ENCODE data around the gene CPLX3.

DNA sequence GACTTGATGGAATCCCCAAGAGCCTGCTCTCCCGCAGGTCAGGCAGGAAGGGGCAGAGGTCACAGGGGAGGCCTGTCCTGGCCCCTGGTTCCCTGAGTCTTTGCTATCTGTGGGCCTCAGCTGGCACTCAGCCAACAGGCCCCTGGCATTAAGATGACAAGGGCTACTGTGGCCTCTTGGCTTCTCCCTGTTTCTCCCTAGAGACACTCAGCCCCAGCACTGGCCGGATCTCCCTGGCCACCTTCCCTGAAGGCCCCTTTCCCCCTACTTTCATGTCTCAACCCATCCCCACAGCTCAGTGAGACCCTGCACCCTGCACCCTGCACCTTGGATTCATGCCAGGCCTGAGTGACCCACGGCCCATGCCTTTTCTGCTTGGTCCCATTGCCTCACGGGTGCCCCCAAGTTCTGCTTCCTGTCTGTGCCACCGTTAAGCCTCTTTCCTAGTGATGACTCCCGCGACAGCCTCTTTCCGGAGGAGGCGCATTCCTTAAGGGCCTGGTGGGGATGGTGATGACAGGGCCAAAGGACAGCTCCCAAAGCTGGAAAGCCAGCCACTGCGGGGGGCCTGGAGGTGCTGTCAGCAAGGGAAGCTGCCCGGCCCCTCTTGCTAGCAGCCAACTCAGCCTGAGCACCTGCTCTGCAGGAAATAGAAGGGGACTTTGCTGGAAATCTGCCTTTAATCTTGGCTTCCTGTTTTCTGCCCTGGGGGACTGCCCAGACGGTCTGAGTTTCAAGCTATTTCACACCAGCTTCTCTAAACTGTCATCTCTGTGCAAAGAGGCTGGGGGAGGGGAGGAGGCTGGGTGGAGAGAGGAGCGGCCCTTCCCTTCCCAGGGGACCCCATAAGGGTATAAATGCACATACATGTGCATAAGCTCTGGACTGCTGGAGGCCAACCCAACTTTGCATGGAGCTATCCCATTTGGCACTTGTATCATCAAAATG, 49.3 kb upstream of the CPLX3 start:
- peak; percentile 83 for TF ChIP-seq POLR2A (IDR thresholded peaks at IDR 0.05; ENCODE audit: low read depth, low read length)
- TF ChIP-seq POLR2AphosphoS5 (IDR thresholded peaks at IDR 0.05; ENCODE audit: low read depth, low read length) = peak; percentile 50; the same call in 1 of the 2 replicates

All from GM12892 (cell line).